Tibial nerve (tissue), 4 donors: ENCODE data around the gene DCDC1. TPM values are rescaled to one million over a fixed set of nuclear protein-coding genes. Genes with fewer than 3 reads are reported as not detected.

Experiments
- DNase-seq, 2 donors: peaks; one replicate each; pipeline ENCODE4 v3.0.0-alpha.2; 2019; ENCODE audit warnings: low spot score in 2 of 2
- H3K27ac ChIP-seq, 4 donors: fragments of 200-600 bp; sonication (generic) in 3 of 4; one replicate each; pipeline ENCODE4 v1.5.1; 2017 to 2019; ENCODE audit warnings: mild to moderate bottlenecking in 1 of 4
- H3K27me3 ChIP-seq, 2 donors: fragments of 200-600 bp; sonication (generic) in 1 of 2; one replicate each; pipeline versions ENCODE4 v1.5.1 to v1.6.0; 2017 to 2019
- H3K36me3 ChIP-seq, 3 donors: fragments of 200-600 bp; sonication (generic); one replicate each; pipeline ENCODE4 v1.5.1; 2018 to 2019
- H3K4me1 ChIP-seq, 4 donors: fragments of 200-600 bp; sonication (generic) in 3 of 4; one replicate each; pipeline ENCODE4 v1.5.1; 2017 to 2019
- H3K4me3 ChIP-seq, 4 donors: fragments of 200-600 bp; sonication (generic) in 3 of 4; one replicate each; pipeline ENCODE4 v1.5.1; 2017 to 2019; ENCODE audit warnings: mild to moderate bottlenecking in 1 of 4, moderate library complexity in 1 of 4
- H3K9me3 ChIP-seq, 4 donors: fragments of 200-600 bp; sonication (generic) in 3 of 4; one replicate each; pipeline ENCODE4 v1.5.1; 2017 to 2019
- EP300 ChIP-seq, 2 donors: sonication (generic); formaldehyde crosslinking; IDR thresholded peaks; one replicate each; pipeline ENCODE4 v1.6.1; 2017; ENCODE audit warnings: antibody characterized with exemption in 2 of 2, mild to moderate bottlenecking in 1 of 2
- POLR2A ChIP-seq, 2 donors: fragments of 450-650 bp; IDR thresholded peaks; one replicate each; pipeline ENCODE4 v1.6.1; 2017; ENCODE audit warnings: antibody characterized with exemption in 2 of 2, mild to moderate bottlenecking in 2 of 2, moderate library complexity in 2 of 2
- WGBS, 2 donors: methylation state at CpG; one replicate each; pipeline ENCODE4 v1.1.5; 2018; 5-methylcytosine and 5-hydroxymethylcytosine counted together
- total RNA-seq, 4 donors: library from RNA; depleted of rRNA; stranded (reverse); fragments of >200 nt; gene quantifications; one replicate each; pipeline ENCODE4 v1.1.0, GENCODE V29; 2016
- TF ChIP-seq, protein P1 (sequence below), 5 experiments: fragments of 200-600 bp in 3 of 5; fragments of 450-650 bp in 2 of 5; sonication (generic) in 3 of 5; IDR thresholded peaks; one replicate each; pipeline ENCODE4 v1.5.1; 2016 to 2019; ENCODE audit warnings: antibody characterized with exemption in 5 of 5, mild to moderate bottlenecking in 3 of 5, moderate library complexity in 2 of 5

Gene DCDC1
- total RNA-seq, 4 donors from 2014 or later = 1.1 to 6.1 (median 1.9) TPM

DNA sequence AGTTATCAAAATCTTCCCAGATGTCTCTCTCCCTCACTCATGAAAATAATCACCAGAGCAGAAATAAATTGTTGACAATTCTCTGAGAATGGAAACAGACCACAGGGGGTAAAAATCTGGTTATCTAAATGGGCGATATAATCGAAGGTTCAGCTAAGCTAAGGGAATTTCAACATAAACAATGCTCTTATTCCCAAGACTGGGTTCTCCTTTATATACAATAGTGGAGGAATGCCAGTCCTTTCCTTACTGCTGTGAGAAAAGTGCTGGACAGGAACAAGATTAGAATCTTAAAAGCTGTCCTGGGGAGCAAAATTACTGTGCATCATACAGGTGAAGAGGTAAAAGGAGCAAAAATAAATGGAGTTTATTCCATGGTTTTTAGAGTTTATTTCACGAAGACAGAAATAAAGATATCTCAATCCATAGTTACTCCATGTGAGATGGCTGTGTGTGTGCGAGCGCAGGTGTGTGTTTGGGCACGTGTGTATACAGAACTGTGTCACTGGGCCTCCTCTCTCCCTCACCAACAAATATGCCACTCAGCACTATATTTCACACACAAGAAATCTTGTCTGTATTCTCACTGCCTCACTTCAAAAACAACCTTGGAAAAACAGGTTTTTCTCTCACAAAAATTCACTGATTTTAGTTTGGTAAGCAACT lies 385.6 kb downstream of the DCDC1 start:
- Histone ChIP-seq H3K27me3 (no peaks in the 10 kb centered on the region), H3K36me3 (no peaks in the 10 kb centered on the region), H3K27ac (no peak overlapping the region), H3K9me3 (no peaks in the 10 kb centered on the region), H3K4me3 (no peak overlapping the region), H3K4me1 (no peaks in the 10 kb centered on the region)
- DNase-seq = no peak
- TF ChIP-seq EP300 (IDR thresholded peaks at IDR 0.05) = no peak
- TF ChIP-seq, protein P1, sequence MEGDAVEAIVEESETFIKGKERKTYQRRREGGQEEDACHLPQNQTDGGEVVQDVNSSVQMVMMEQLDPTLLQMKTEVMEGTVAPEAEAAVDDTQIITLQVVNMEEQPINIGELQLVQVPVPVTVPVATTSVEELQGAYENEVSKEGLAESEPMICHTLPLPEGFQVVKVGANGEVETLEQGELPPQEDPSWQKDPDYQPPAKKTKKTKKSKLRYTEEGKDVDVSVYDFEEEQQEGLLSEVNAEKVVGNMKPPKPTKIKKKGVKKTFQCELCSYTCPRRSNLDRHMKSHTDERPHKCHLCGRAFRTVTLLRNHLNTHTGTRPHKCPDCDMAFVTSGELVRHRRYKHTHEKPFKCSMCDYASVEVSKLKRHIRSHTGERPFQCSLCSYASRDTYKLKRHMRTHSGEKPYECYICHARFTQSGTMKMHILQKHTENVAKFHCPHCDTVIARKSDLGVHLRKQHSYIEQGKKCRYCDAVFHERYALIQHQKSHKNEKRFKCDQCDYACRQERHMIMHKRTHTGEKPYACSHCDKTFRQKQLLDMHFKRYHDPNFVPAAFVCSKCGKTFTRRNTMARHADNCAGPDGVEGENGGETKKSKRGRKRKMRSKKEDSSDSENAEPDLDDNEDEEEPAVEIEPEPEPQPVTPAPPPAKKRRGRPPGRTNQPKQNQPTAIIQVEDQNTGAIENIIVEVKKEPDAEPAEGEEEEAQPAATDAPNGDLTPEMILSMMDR (IDR thresholded peaks at IDR 0.05) = no peak
- no peak for TF ChIP-seq POLR2A (IDR thresholded peaks at IDR 0.05)
- 72 to 80% methylated on average over 6 of the region's 6 CpGs for WGBS, 2 donors

- 93 to 97% methylated on average over 2 of the region's 2 CpGs for WGBS, 2 donors
- Histone ChIP-seq H3K36me3 (no peaks in the 10 kb centered on the region), H3K4me3 (no peak overlapping the region), H3K4me1 (no peaks in the 10 kb centered on the region), H3K27ac (no peak overlapping the region), H3K27me3 (no peaks in the 10 kb centered on the region), H3K9me3 (no peaks in the 10 kb centered on the region)
- DNase-seq = no peak
- TF ChIP-seq, protein P1 (IDR thresholded peaks at IDR 0.05) = no peak
Measured at GRCh38 chr11:30983143-30983542, 386.4 kb downstream of the DCDC1 start.

DNA sequence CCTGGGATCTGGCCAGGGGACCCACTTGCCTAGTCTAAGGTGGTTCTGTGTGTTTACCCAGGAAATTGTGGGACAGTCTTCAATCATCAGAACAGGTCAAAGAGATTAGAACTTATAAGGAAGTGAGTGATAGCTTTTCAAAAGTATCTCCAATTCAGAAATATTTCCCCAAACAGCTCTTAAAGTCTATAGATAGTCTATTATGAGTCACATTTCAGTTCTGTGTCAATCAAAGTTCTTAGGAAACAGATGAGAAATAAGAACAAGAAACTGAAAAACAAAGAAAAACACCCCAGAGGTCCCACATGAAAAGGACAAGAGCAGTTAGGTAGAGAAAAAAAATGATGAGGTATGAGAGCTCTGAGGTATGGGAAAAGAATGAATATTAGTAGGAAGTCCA lies 402.0 kb downstream of the DCDC1 start:
- H3K36me3 ChIP-seq = no peaks in the 10 kb centered on the region
- no peaks in the 10 kb centered on the region for H3K4me1 ChIP-seq
- DNase-seq = no peak
- no peaks in the 10 kb centered on the region for H3K27me3 ChIP-seq
- TF ChIP-seq POLR2A (IDR thresholded peaks at IDR 0.05) = no peak
- TF ChIP-seq, protein P1 (IDR thresholded peaks at IDR 0.05) = no peak
- TF ChIP-seq EP300 (IDR thresholded peaks at IDR 0.05) = no peak
- H3K4me3 ChIP-seq = no peak overlapping the region
- H3K27ac ChIP-seq = no peak overlapping the region
- peaks cover 0 to 19% (median 0%) of the 10 kb centered on the region in 4 donors for H3K9me3 ChIP-seq

DNA sequence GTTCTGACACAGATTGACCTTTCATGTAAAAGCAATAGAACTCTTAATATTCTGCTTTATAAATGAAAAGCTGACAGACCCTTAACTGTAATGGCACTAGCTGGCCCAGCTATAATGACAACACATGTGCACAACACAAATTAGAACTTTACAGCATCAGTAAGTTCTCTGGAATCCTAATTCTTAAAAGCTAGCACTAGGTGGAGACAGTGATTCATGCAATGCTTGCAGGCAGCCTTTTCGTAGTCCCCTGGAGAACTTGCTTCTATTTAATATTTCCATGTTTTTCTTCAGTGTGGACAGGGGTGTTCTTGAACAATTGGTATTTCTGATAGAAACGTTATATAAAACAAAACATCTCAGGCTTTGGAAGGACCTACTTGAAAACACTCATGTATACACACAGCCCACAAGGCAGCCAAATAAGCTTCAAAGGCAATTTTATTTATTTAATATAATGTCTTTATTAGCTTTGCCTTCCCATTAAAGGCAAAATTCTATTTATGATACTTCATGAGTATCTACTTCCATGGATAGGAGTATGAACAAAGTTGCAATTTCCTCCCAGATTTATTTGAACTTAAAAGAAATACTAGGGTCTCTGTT lies 409.0 kb downstream of the DCDC1 start:
- Histone ChIP-seq H3K4me3 (no peak overlapping the region), H3K27me3 (no peaks in the 10 kb centered on the region), H3K4me1 (no peaks in the 10 kb centered on the region), H3K9me3 (no peaks in the 10 kb centered on the region), H3K36me3 (no peaks in the 10 kb centered on the region), H3K27ac (no peak overlapping the region)
- DNase-seq = no peak
- TF ChIP-seq EP300 (IDR thresholded peaks at IDR 0.05) = no peak
- TF ChIP-seq, protein P1 (IDR thresholded peaks at IDR 0.05) = peak in 2 of 5 experiments; percentile 16 to 24
- 1 to 4% methylated on average over 2 of the region's 2 CpGs for WGBS, 2 donors

DNA sequence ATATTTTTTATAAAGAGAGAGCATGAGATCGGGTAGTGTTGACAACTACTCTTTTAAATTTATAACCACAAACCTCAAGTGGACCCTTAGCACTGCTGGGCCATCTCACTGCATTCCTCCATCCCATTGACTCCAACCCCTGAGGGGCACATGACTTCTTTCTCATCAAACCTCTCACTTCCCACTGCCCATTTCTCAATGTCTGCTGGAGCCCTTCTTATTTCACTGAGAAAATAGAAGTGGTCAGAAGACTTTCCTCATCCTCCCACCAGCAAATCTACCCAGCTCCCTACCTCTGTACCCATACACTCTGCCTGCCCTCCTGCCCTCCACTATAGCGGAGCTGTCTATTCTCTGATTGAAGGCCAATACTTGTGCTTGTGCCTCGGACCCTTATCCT lies 412.8 kb downstream of the DCDC1 start:
- Histone ChIP-seq H3K27me3 (no peaks in the 10 kb centered on the region), H3K4me1 (no peaks in the 10 kb centered on the region), H3K36me3 (no peaks in the 10 kb centered on the region), H3K4me3 (no peak overlapping the region), H3K9me3 (no peaks in the 10 kb centered on the region), H3K27ac (no peak overlapping the region)
- TF ChIP-seq POLR2A (IDR thresholded peaks at IDR 0.05) = no peak
- TF ChIP-seq, protein P1 (IDR thresholded peaks at IDR 0.05) = no peak
- TF ChIP-seq EP300 (IDR thresholded peaks at IDR 0.05) = no peak
- 78 to 79% methylated on average over 3 of the region's 3 CpGs for WGBS, 2 donors
- DNase-seq = no peak
